NK-92 treated with Interleukin-12 subunit alpha and Interleukin-12 subunit beta, amount 100 ng/mL, for 24 hours (cell line): ENCODE measurements around the gene MCAT.

Experiments used
- DNase-seq: peaks from one replicate; lab custom pipeline; 2025; lab: John Stamatoyannopoulos, UW

The MCAT gene

DNA sequence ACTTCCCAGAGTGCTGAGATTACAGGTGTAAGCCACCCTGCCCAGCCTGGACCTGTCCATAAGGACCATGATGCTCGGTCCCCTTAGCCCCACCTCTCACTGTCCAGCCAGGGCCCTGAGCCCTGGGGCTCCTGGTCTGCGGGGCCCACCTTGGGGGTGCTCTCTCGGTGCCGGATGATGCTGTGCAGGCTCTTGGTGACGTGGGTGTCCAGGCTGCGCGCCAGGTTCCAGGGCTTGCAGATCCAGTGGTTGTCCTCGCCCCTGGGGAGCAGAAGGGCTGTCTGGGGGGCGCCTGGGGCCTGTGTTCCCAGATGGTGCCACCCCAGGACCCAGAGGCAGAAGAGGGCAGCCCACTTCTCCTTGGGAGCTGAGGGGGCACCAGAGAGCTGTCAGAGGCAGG is 30.4 kb upstream of the MCAT start:
- DNase-seq = no peak

DNA sequence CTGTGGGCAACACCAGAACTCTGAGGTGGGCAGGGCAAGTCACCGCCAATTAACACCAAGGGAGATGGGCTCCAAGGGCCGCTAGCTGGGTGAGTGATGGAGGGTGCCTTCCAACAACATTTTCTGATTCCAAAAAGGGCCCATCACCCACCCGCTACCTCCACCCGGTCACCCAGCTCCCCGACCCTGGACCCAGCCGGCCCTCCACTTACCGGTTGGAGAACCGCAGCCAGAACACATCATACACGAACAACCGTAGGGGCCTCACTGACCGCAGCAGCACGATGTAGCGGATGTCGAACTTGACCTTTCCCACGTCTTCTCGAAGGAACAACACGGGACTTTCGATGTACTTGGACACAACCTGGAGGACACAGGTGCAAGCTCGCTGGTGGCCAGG is 29.0 kb upstream of the MCAT start:
- no peak for DNase-seq

DNA sequence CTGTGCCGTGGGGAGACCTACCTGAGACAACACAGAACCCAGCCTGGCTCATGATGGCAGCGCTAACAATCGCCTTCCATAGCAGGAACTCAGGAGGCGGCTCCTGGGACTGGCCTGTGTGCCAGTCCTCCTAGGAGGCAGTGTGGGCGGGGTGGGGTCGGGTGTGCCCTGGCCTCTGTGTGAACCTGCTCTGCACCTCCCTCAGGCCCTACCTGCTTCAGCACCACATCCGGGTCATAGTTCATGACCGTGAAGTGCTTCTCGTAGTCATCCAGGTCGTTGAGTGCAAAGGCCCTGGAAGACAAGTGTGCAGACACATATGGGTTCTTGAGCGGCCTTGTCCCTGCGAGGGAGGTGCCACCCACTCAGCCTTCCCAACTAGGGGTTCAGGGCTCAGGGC is 28.4 kb upstream of the MCAT start:
- DNase-seq = no peak

DNA sequence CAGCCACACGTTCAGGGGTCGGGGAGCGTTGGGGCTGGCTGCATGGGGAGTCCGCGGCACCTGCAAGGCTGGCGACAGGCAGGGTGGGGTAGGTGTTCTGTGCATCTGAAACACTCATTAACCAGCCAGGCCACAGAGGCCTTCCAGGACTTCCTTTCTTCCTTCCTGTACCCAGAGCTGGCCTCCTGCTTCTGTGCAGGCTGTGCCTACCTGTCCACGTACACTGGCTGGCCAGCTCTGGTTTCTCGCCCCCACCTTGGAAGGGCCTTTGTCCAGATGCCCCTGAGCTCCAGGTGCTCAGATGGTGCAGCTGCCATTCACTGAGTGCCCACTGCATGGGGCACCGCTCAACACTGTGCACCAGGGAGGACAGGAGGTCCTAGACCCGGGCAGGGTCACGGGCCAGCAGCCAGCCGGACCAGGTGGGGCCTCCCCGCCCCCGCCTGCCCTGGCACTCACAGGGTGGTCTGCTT is 27.9 kb upstream of the MCAT start:
- no peak for DNase-seq

DNA sequence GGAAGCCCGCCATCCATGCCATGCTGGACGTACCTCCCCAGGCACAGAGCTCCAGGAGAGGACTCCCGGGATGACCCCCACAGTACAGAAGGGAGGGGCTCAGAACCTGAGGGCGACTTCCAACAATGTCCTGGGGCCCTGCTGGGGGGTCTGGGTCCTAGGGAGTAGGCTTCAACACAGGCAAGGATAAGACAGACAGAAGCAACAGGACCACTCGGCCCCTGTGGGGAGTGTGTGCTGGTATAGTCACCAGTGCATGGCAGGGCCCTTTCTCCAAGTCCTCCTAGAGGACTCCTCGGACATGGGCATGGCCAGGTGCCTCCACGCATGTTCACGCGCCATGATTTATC is 26.9 kb upstream of the MCAT start:
- no peak for DNase-seq

DNA sequence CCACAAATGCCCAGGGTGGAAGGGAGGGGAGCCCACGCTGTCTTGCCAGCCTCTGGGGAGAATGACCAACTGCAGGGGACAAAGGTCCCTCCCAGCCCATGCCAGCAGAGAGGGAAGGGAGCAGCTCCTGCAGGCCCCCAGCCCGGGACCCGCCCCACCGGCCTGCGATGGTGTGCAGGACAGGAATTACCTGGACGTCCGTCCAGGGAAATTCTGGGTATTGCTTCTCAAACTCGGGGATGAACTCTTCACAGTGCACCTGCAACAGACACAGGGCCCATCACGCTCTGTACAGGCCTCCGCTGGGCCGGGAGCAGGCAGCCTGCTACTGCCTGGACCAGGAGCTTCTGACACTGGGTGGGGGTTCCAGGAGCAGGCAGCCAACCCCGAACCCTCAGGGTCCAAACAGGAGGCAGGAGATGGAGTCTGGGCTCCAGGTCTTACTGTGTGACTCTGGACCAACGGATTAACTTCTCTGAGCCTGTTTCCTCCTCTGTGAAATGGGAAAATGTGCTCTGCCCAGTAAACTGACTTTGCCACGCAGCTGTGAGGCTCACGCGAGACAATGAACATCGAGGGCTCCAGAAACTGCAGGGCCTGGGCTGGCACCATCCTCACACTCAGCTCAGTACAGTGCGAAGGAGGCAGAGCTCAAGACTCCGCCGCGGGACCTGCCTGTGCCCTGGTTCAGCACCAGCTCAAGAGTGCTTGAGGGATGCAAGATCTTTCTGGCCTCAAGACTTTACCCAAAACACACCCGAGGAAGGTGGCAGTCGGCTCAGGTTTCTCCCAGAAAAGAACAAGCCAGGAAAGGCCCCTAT is 26.3 kb upstream of the MCAT start:
- no peak for DNase-seq

DNA sequence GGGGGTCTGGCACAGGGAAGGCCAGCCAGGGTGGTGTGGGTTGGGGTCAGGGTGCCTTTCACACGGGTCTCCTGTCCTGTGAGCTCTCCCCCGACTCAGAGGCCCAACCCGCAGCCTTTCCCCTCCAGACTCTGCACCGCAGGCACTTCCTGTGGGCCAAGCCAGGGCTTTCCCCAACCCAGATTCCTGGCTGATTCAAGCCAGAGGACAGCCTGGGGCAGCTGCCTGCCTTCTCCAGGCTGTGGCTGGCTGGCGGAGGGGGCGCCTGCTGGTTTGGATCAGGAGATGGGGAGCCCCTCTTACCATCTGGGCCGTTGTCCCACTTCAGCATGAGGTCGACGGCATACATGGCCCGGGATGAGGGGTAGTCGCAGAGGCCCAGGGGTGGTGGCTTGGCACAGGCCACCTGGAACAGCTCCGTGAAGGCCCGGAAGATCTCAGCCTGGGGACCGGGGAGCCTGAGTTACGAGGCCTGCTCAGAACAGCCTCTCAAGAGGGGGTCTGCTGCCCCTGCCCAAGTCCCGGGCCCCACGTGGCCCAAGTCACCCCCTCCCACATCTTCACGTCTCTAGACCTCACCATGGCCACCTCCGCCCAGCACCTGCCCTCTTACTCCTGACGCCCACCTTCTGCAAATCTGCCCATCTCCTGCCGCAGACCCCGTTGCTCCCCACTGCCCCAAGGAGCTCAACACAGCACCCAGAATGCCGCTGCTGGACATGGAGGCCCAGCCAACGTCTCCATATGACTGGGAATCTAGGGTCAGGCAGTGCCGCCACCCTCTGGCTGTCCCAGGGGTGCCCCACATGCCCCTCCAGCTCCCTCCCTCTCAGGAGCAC is 25.5 kb upstream of the MCAT start:
- DNase-seq = no peak

DNA sequence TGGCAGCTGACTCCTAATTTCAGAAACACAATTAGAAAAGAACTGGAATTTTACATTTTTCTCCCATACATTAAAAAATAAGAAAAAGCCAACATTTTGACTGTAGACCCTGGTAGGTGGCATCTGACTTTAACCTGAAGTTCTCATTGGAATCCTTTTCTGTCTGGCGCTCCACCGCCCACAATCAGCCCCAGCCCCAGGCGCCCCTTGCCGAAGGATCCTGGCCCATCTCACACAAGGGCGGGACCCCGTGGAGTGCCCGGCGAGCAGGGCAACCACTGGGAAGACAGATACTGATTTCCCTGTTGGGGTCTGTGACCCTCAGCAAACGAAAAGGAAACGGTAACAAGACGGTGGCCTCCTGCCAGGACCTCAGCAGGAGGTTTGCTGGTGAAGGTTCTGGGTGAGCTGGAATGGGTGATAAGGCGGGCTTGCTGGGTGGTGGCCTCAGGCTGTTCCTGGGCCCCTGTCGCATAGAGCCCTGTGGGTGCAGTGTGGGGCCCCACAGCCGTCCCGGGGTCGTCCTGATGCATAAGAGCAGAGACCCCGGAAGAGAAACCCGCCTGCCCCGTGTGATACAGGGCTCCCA is 23.9 kb upstream of the MCAT start:
- no peak for DNase-seq

DNA sequence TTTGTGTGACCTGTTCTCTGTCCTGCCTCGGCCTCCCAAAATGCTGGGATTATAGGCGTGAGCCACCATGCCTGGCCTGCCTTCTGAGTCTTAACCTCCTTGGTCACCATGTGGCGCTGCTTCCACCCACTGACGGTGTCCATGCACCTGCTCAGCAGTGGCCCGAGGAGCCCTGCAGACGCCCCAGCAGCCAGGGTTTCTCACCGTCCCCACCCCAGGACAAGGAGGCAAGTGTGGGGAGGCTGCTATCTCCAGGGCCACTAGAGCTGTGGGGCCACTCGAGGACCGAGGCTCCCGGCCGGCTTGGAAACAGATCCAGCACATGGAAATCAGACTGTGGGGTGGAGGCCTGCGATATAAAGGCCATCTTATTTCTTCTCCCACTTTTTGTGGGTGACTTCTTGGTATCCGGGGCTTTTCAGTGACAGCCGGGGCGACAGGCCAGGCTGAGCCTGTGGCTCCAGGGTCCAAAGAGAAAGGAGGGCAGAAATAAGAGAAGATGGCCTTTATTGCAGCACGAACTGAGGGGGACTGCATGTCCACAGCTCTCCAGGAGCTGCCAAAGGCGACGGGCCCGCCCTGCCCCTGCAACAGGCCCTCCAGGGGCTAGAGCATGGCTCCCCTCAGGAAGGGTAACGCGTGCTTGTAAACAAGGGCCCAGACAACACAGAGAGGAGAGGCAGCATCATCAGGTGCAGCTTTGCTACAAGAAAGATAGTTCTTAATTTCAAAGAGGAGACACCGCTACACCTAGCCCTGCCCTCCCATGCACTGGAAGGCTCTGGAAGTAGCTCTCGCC is 23.1 kb upstream of the MCAT start:
- DNase-seq = no peak

DNA sequence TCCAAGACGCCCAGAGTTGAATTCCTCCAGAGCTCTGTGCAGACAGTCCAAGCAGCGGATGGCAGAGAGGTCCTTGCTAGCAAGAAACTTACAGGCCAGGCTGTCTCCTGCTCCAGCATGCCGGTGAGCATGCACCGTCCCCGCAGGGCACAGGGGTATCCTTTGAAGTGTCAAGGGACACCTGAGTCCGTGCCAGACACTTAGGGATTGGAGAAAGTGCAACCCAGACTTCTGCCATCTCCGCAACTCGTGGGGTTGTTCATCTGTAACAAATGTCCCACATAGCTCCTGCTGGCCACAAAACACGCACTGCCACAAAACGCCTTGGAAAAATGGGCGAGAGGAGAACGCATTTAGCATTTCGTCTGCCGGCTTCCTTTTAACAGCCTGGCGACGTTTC is 21.4 kb upstream of the MCAT start:
- DNase-seq = no peak

DNA sequence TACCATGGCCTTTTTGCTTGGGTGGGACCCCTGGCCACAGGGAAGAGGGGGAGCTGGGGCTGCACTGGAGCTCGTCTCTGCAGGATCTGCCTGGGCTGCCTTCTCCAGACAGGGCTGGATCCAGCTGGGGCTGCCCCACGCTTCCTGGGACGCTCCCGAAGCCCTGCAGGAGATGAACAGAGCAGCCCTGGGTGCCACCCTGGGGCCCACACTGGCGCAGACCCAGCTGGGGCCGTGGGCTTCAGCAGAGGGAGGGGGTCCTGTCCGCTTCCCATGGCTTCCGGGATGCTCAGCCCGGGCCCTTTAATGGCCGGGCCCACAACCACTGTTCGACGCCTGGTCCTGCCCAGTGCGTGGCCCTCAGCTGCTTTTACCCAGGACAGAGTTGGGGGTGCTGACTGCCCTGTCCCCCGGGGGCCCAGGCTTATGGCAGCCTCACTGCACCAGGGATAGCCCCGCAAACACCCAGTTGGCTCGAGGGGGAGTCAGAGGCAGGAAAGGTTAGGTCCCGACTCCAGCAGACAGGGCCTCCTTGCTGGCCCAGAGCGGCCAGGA is 20.1 kb upstream of the MCAT start:
- DNase-seq = no peak

DNA sequence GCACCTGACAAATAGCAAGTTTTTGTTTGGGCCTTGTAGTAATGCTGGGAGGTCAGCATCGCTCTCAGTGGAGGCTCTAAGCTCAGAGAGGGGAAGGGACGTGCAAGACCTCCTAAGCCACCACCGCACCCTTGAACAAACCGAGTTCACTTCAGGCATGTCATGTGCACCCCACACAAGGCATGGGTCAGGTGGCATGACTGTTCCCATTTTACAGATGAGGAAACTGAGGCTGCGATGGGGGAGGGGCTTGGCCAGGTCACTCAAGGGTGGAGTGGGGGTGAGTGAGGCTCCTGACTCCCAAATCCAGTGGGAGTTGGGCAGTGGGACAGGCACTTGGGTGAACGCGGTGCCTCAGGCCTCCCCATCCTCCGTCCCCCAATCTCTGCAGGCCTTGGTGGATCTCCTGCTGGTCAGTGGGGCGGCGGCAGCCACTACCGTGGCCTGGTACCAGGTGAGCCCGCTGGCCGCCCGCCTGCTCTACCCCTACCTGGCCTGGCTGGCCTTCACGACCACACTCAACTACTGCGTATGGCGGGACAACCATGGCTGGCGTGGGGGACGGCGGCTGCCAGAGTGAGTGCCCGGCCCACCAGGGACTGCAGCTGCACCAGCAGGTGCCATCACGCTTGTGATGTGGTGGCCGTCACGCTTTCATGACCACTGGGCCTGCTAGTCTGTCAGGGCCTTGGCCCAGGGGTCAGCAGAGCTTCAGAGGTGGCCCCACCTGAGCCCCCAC is 19.4 kb upstream of the MCAT start:
- DNase-seq = no peak

DNA sequence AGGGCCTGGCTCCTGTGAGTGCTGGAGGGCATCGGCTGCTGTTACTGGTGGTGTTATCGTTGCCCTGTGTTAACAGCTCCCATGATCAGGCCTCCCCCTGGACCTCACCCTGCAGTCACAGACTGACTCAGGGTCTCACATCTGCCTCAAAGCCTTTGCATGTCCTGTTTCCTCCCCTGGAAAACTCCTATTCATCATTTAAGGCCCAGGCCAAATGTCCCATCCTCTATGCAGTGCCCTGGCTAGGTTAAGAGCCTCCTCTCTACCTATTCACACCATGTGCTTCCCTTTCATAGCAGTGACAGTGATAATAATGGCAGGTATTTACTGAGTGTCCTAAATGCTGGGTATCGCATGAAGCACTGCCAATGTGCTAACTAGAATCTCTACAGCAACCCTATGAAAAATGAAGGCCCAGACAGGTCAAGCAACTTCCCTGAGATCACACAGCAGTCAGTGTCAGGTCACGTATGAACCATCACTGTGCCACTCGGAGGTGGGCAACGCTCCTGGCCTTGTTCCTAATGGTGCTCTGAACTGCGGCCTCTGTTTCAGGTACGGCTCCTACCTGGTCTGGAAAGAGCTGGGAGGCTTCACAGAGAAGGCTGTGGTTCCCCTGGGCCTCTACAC is 17.4 kb upstream of the MCAT start:
- DNase-seq = no peak

DNA sequence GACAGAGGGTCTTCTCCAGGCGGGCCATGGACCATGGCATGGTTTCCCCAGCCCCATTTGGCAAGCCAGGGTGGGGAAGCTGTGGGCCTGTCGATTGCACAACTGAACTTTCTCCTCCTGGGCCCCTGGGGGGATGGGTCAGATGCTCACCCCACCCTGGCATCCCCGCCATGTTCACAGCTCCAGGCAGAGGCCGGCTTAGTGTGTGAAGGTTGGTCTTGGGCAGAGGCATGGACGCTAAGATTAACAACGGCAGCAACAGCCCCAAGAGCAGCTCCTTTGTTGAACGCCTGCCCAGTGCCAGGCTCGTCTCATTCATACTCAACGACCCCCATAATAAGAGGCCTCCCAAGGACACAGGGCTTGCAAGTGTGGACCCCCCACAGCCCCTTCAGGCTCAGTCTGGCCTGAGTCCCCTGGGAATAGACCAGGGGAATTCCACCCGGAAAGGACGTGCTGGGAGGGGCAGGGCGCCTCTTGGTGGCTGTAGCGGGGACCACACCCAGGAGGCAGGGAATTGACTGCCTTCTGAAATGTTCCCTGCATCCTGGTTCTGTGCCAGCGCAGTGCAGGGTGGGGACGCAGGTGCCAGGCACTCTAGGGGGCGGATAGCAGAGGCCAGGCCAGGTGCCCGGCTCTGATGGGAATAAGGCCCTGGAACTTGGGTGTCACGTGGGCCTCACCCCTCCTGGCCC is 16.4 kb upstream of the MCAT start:
- no peak for DNase-seq

DNA sequence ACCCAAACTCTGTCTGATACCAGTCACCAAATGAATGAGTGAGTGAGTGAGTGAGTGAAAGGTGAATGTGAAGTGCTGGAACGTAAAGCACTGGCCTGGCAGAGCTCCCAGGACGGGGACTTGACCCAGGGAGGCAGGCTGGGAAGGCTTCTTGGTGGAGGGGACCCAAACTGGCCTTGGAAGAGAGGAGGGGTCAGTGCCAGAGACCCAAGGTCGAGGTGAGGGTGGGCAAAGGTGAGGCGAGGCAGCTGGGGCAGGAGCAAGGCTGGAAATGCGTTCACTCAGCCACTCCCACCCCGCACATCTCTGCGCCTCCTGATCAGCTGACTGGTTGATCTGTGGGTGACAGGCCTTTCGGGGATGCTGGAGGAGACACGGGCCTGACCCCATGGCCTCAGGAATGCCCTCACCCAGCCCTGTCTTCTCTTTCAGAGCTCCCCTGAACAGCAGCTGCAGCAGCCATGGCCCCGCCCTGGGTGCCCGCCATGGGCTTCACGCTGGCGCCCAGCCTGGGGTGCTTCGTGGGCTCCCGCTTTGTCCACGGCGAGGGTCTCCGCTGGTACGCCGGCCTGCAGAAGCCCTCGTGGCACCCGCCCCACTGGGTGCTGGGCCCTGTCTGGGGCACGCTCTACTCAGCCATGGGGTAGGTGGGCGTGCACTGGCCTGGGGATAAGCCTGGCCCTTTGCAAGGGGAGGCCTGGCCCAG is 15.7 kb upstream of the MCAT start:
- no peak for DNase-seq

DNA sequence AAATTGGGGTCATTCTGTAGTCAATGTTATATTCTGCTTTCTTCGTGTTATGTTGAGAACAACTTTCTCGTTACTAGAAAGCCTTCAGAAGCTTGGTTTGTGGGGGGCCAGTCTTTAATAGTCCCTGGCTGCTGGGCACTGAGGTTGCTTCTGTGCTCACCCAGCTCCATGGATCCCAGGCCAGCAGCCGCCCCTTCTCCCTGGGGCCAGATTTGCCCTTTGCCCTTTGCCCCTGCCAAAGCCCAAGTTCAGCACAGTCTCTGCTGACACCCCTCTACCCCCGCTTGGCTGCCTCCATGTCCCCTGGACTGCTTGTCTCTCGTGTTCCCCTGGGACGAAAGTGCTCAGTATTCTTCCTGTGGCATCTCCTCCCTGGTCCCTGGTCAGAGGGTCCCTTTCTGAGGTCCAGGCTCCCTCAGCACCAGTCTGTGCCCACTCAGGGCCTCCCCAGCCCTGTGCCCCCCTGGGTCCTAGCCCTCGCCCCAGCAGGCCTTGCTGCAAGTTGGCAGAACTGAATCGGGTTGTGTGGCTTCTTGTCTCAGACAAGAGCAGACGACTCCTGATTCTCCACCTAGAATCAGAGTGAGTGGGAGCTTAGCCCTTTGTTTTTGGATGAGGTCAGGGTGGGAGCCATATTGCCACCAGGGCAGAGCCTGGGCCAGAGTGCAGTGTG is 14.8 kb upstream of the MCAT start:
- DNase-seq = no peak

DNA sequence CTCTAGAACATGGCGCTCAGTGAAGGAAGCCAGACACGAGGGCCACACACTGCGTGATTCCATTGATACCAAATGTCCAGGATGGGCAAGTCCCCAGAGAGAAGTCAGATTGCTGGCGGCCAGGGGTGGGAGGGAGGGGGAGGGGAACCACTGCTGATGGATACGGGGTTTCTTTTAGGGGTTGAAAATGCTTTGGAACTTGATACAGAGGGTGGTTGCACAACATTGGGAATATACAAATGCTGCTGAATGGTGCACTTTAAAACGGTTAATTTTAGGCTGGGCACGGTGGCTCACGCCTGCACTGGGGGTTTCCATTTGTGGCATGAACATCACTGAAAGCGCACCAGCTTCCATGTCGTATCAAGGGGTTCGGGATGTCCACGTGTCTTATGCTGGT is 13.2 kb upstream of the MCAT start:
- DNase-seq = no peak

DNA sequence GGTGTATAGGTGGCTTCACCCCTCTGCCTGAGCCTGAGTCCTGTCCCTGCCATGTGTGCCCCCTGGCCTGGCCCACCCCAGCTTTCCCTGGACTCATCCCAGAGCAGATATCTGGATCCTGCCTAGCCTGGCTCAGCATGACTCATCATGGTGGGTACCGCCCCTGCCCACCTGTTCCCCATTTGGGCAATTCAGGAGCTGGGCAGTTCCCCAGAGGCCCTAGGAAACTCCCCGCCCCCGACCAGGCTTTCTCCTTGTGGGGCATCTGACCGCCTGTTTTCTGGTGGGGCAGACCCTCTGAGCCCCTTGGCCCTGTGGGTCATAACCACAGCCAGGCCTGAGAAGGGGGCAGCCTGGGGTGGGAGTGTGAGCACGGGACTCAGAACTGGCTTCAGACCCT is 12.6 kb upstream of the MCAT start:
- DNase-seq = no peak
